GM23338 (cell line): ENCODE data around the gene PDZD8. TPM values are rescaled to one million over a fixed set of nuclear protein-coding genes. Genes with fewer than 3 reads are reported as not detected.

Experiments used
- ATAC-seq: fragments of 200-7000 bp; cut with Tn5 transposase; 3 replicates; pipeline ENCODE4 v1.9.1; 2020
- DNase-seq: peaks from one replicate; pipeline ENCODE4 v3.0.0-alpha.2; 2015; ENCODE audit warnings: low spot score
- H2AFZ ChIP-seq: fragments of 200-600 bp; sonication (generic); 2 replicates; pipeline ENCODE4 v1.8.0; 2016; ENCODE audit warnings: antibody characterized with exemption, mild to moderate bottlenecking, moderate library complexity
- H3F3A ChIP-seq: fragments of 200-600 bp; sonication (generic); replicated peaks from 2 replicates; pipeline ENCODE4 v1.8.0; 2017; ENCODE audit warnings: antibody characterized with exemption, mixed run types, low read depth
- H3K27ac ChIP-seq: fragments of 200-600 bp; sonication (generic); 2 replicates; pipeline ENCODE4 v1.6.1; 2016; ENCODE audit warnings: low read depth
- H3K27me3 ChIP-seq: fragments of 200-600 bp; sonication (generic); 2 replicates; pipeline ENCODE4 v1.8.0; 2016; ENCODE audit warnings: mild to moderate bottlenecking, mixed run types, moderate library complexity; ENCODE audit not compliant: insufficient read depth
- H3K36me3 ChIP-seq: fragments of 200-600 bp; sonication (generic); 2 replicates; pipeline ENCODE4 v1.8.0; 2016; ENCODE audit warnings: mild to moderate bottlenecking; ENCODE audit not compliant: insufficient read depth
- H3K4me1 ChIP-seq: fragments of 200-600 bp; sonication (generic); 2 replicates; pipeline ENCODE4 v1.8.0; 2016; ENCODE audit warnings: mild to moderate bottlenecking, moderate library complexity; ENCODE audit not compliant: insufficient read depth
- H3K4me2 ChIP-seq: fragments of 200-600 bp; sonication (generic); 2 replicates; pipeline ENCODE4 v1.7.1; 2017; ENCODE audit warnings: mixed run types
- H3K4me3 ChIP-seq: fragments of 200-600 bp; sonication (generic); 2 replicates; pipeline ENCODE4 v1.6.1; 2016; ENCODE audit warnings: mixed run types
- H3K79me2 ChIP-seq: fragments of 200-600 bp; sonication (generic); replicated peaks from 2 replicates; pipeline ENCODE4 v1.8.0; 2017; ENCODE audit warnings: mild to moderate bottlenecking; ENCODE audit not compliant: insufficient read depth
- H3K9me2 ChIP-seq: fragments of 200-600 bp; sonication (generic); 2 replicates; pipeline ENCODE4 v1.8.0; 2017; ENCODE audit not compliant: insufficient read depth
- H4K20me1 ChIP-seq: fragments of 200-600 bp; sonication (generic); replicated peaks from 2 replicates; pipeline ENCODE4 v1.8.0; 2017; ENCODE audit warnings: mild to moderate bottlenecking; ENCODE audit not compliant: insufficient read depth
- H3K27ac Mint-ChIP-seq: 2 replicates; pipeline ENCODE4 v1.8.0; 2020; ENCODE audit warnings: inconsistent platforms, mild to moderate bottlenecking, moderate library complexity, mixed read lengths
- H3K27me3 Mint-ChIP-seq: 3 replicates; pipeline ENCODE4 v1.8.0; 2022; ENCODE audit warnings: low read depth, mild to moderate bottlenecking, moderate library complexity, mixed read lengths, inconsistent platforms; ENCODE audit not compliant: insufficient read depth, poor library complexity
- H3K36me3 Mint-ChIP-seq: 3 replicates; pipeline ENCODE4 v1.8.0; 2021; ENCODE audit warnings: low read depth, mild to moderate bottlenecking, inconsistent platforms, moderate library complexity, mixed read lengths
- H3K4me1 Mint-ChIP-seq: 3 replicates; pipeline ENCODE4 v1.8.0; 2020; ENCODE audit warnings: mild to moderate bottlenecking, inconsistent platforms, mixed read lengths
- H3K4me3 Mint-ChIP-seq: 3 replicates; pipeline ENCODE4 v1.8.0; 2021; ENCODE audit warnings: moderate library complexity, mild to moderate bottlenecking, inconsistent platforms, mixed read lengths
- H3K9me3 Mint-ChIP-seq: 3 replicates; pipeline ENCODE4 v1.8.0; 2020; ENCODE audit warnings: moderate library complexity, mild to moderate bottlenecking, inconsistent platforms, mixed read lengths
- CREB1 ChIP-seq: fragments of 250-450 bp; sonication (Bioruptor Pico); IDR thresholded peaks from 2 replicates; pipeline ENCODE4 v1.5.0; 2020; ENCODE audit warnings: low read depth, mild to moderate bottlenecking, moderate library complexity
- EZH2phosphoT487 ChIP-seq: fragments of 200-600 bp; sonication (generic); IDR thresholded peaks from one replicate; pipeline ENCODE4 v1.8.1; 2018; ENCODE audit warnings: antibody characterized with exemption; ENCODE audit not compliant: unreplicated experiment
- JUNB ChIP-seq: IDR thresholded peaks from one replicate; pipeline ENCODE4 v1.6.1; 2016; ENCODE audit warnings: antibody characterized with exemption; ENCODE audit not compliant: unreplicated experiment
- NANOG ChIP-seq: IDR thresholded peaks from 2 replicates; pipeline ENCODE4 v1.6.1; 2016; ENCODE audit warnings: antibody characterized with exemption, borderline replicate concordance
- REST ChIP-seq: IDR thresholded peaks from one replicate; pipeline ENCODE4 v1.6.1; 2018; ENCODE audit warnings: antibody characterized with exemption; ENCODE audit not compliant: unreplicated experiment
- STAT1 ChIP-seq: IDR thresholded peaks from one replicate; pipeline ENCODE4 v1.6.1; 2016; ENCODE audit warnings: antibody characterized with exemption; ENCODE audit not compliant: unreplicated experiment
- ZNF114 ChIP-seq: fragments of 250-450 bp; sonication (Bioruptor Pico); IDR thresholded peaks from 2 replicates; pipeline ENCODE4 v1.5.0; 2020; ENCODE audit warnings: mild to moderate bottlenecking, moderate library complexity
- ZNF331 ChIP-seq: fragments of 250-450 bp; sonication (Bioruptor Pico); IDR thresholded peaks from 2 replicates; pipeline ENCODE4 v1.5.0; 2020; ENCODE audit warnings: low read depth, mild to moderate bottlenecking, moderate library complexity
- polyA plus RNA-seq: library from polyadenylated mRNA; unstranded; fragments of >200 nt; fragmentation: Nextera tagmentation; extraction: Ambion mirVana; gene quantifications from 2 replicates; pipeline ENCODE4 v1.2.1, GENCODE V29; 2016
- total RNA-seq: library from RNA; depleted of rRNA; stranded (reverse); fragments of >200 nt; shearing (Covaris generic); gene quantifications from 2 replicates; pipeline ENCODE4 v1.2.3, GENCODE V29; 2014
- TF ChIP-seq, protein P1 (sequence below): fragments of 250-450 bp; sonication (Bioruptor Pico); IDR thresholded peaks from 2 replicates; pipeline ENCODE4 v1.5.0; 2020; ENCODE audit warnings: mild to moderate bottlenecking, moderate library complexity
- TF ChIP-seq, protein P2 (sequence below): IDR thresholded peaks from 2 replicates; pipeline ENCODE4 v1.6.1; 2016; ENCODE audit warnings: antibody characterized with exemption

Gene PDZD8
- total and polyA plus RNA-seq, 2 experiments from 2014 or later, result 11.4 to 28.6 TPM

GRCh38 chr10:117405730-117406129 lies 30.5 kb upstream of the PDZD8 start:
- Histone ChIP-seq H3F3A (no peaks in the 10 kb centered on the region), H3K4me2 (no peak overlapping the region), H3K9me2 (no peaks in the 10 kb centered on the region), H4K20me1 (no peaks in the 10 kb centered on the region), H3K27ac (no peak overlapping the region), H3K4me1 (no peaks in the 10 kb centered on the region), H3K36me3 (no peaks in the 10 kb centered on the region), H3K27me3 (no peaks in the 10 kb centered on the region), H3K79me2 (no peaks in the 10 kb centered on the region), H2AFZ (no peak overlapping the region), H3K4me3 (no peak overlapping the region)
- no peak for DNase-seq
- H3K4me1 Mint-ChIP-seq, result peaks cover 19% of the 10 kb centered on the region
- no peaks in the 10 kb centered on the region for H3K36me3 Mint-ChIP-seq
- peaks cover 7% of the 10 kb centered on the region for H3K27me3 Mint-ChIP-seq
- H3K27ac Mint-ChIP-seq, result 0 out of 2 replicates have a peak overlapping the region, but pooled peaks have one; percentile 47
- no peak for TF ChIP-seq JUNB
- TF ChIP-seq STAT1, result no peak
- no peak for ATAC-seq
- no peaks in the 10 kb centered on the region; the same call in 2 of the 3 replicates for H3K9me3 Mint-ChIP-seq
- H3K4me3 Mint-ChIP-seq, result no peak overlapping the region

- H3K27me3 Mint-ChIP-seq, result no peaks in the 10 kb centered on the region
- peaks cover 10% of the 10 kb centered on the region; the same call in 2 of the 3 replicates for H3K4me1 Mint-ChIP-seq
- Histone ChIP-seq H3K79me2 (no peaks in the 10 kb centered on the region), H2AFZ (no peak overlapping the region), H3K4me3 (no peak overlapping the region), H3K4me1 (no peaks in the 10 kb centered on the region), H3K4me2 (no peak overlapping the region), H3K27me3 (no peaks in the 10 kb centered on the region), H4K20me1 (no peaks in the 10 kb centered on the region), H3K9me2 (no peaks in the 10 kb centered on the region), H3K36me3 (no peaks in the 10 kb centered on the region), H3F3A (no peaks in the 10 kb centered on the region), H3K27ac (no peak overlapping the region)
- DNase-seq (no peak), ATAC-seq (no peak)
- H3K36me3 Mint-ChIP-seq, result no peaks in the 10 kb centered on the region
- no peak overlapping the region for H3K27ac Mint-ChIP-seq
- no peaks in the 10 kb centered on the region for H3K9me3 Mint-ChIP-seq
- no peak overlapping the region for H3K4me3 Mint-ChIP-seq
- TF ChIP-seq JUNB (no peak), NANOG (no peak), EZH2phosphoT487 (no peak), STAT1 (no peak), CREB1 (CRISPR knock-in tag) (no peak), REST (no peak), ZNF331 (CRISPR knock-in tag) (no peak), ZNF114 (CRISPR knock-in tag) (no peak)
- TF ChIP-seq, protein P1, sequence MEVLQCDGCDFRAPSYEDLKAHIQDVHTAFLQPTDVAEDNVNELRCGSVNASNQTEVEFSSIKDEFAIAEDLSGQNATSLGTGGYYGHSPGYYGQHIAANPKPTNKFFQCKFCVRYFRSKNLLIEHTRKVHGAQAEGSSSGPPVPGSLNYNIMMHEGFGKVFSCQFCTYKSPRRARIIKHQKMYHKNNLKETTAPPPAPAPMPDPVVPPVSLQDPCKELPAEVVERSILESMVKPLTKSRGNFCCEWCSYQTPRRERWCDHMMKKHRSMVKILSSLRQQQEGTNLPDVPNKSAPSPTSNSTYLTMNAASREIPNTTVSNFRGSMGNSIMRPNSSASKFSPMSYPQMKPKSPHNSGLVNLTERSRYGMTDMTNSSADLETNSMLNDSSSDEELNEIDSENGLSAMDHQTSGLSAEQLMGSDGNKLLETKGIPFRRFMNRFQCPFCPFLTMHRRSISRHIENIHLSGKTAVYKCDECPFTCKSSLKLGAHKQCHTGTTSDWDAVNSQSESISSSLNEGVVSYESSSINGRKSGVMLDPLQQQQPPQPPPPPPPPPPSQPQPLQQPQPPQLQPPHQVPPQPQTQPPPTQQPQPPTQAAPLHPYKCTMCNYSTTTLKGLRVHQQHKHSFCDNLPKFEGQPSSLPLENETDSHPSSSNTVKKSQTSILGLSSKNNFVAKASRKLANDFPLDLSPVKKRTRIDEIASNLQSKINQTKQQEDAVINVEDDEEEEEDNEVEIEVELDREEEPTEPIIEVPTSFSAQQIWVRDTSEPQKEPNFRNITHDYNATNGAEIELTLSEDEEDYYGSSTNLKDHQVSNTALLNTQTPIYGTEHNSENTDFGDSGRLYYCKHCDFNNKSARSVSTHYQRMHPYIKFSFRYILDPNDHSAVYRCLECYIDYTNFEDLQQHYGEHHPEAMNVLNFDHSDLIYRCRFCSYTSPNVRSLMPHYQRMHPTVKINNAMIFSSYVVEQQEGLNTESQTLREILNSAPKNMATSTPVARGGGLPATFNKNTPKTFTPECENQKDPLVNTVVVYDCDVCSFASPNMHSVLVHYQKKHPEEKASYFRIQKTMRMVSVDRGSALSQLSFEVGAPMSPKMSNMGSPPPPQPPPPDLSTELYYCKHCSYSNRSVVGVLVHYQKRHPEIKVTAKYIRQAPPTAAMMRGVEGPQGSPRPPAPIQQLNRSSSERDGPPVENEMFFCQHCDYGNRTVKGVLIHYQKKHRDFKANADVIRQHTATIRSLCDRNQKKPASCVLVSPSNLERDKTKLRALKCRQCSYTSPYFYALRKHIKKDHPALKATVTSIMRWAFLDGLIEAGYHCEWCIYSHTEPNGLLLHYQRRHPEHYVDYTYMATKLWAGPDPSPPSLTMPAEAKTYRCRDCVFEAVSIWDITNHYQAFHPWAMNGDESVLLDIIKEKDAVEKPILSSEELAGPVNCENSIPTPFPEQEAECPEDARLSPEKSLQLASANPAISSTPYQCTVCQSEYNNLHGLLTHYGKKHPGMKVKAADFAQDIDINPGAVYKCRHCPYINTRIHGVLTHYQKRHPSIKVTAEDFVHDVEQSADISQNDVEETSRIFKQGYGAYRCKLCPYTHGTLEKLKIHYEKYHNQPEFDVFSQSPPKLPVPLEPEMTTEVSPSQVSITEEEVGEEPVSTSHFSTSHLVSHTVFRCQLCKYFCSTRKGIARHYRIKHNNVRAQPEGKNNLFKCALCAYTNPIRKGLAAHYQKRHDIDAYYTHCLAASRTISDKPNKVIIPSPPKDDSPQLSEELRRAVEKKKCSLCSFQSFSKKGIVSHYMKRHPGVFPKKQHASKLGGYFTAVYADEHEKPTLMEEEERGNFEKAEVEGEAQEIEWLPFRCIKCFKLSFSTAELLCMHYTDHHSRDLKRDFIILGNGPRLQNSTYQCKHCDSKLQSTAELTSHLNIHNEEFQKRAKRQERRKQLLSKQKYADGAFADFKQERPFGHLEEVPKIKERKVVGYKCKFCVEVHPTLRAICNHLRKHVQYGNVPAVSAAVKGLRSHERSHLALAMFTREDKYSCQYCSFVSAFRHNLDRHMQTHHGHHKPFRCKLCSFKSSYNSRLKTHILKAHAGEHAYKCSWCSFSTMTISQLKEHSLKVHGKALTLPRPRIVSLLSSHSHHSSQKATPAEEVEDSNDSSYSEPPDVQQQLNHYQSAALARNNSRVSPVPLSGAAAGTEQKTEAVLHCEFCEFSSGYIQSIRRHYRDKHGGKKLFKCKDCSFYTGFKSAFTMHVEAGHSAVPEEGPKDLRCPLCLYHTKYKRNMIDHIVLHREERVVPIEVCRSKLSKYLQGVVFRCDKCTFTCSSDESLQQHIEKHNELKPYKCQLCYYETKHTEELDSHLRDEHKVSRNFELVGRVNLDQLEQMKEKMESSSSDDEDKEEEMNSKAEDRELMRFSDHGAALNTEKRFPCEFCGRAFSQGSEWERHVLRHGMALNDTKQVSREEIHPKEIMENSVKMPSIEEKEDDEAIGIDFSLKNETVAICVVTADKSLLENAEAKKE, result no peak
- TF ChIP-seq, protein P2, sequence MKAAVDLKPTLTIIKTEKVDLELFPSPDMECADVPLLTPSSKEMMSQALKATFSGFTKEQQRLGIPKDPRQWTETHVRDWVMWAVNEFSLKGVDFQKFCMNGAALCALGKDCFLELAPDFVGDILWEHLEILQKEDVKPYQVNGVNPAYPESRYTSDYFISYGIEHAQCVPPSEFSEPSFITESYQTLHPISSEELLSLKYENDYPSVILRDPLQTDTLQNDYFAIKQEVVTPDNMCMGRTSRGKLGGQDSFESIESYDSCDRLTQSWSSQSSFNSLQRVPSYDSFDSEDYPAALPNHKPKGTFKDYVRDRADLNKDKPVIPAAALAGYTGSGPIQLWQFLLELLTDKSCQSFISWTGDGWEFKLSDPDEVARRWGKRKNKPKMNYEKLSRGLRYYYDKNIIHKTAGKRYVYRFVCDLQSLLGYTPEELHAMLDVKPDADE, result no peak
Measured at GRCh38 chr10:117400329-117400728, 25.1 kb upstream of the PDZD8 start.
